Lung (tissue), 12 donors: ENCODE data around the gene SF3B2. TPM values are rescaled to one million over a fixed set of nuclear protein-coding genes. Genes with fewer than 3 reads are reported as not detected.
"Not testable (repeated sequence)": the region's sequence is repeated elsewhere in the genome, so short reads cannot be mapped to it uniquely, and the experiment has no call there.

Source experiments
- ATAC-seq: fragments of 200-7000 bp; cut with Tn5 transposase; one replicate; pipeline ENCODE4 v1.9.1; 2020; ENCODE audit warnings: moderate number of reproducible peaks; ENCODE audit not compliant: insufficient read depth, low FRiP score
- DNase-seq, 3 donors: peaks; one replicate each; pipeline ENCODE4 v3.0.0-alpha.2; 2013 to 2017
- H3K27ac ChIP-seq, 2 donors: one replicate each; pipeline ENCODE4 v1.5.1; 2013; ENCODE audit warnings: mild to moderate bottlenecking in 2 of 2, moderate library complexity in 2 of 2, control low read depth in 1 of 2, inconsistent platforms in 1 of 2, low read depth in 1 of 2, low read length in 1 of 2
- H3K27me3 ChIP-seq, 3 donors: one replicate each; pipeline ENCODE4 v1.5.1; 2013; ENCODE audit warnings: low read length in 2 of 3; ENCODE audit not compliant: control insufficient read depth in 3 of 3, insufficient read depth in 3 of 3
- H3K36me3 ChIP-seq, 4 donors: one replicate each; pipeline ENCODE4 v1.5.1; 2013; ENCODE audit warnings: low read length in 4 of 4, mild to moderate bottlenecking in 1 of 4, moderate library complexity in 1 of 4; ENCODE audit not compliant: control insufficient read depth in 4 of 4, insufficient read depth in 4 of 4
- H3K4me1 ChIP-seq, 5 donors: one replicate each; pipeline ENCODE4 v1.5.1; 2013; ENCODE audit warnings: low read length in 5 of 5, mild to moderate bottlenecking in 2 of 5, moderate library complexity in 1 of 5; ENCODE audit not compliant: control insufficient read depth in 5 of 5, insufficient read depth in 5 of 5
- H3K4me3 ChIP-seq: one replicate; pipeline ENCODE4 v1.5.1; 2013; ENCODE audit warnings: mild to moderate bottlenecking, control low read depth, moderate library complexity
- H3K9ac ChIP-seq, 2 donors: one replicate each; pipeline ENCODE4 v1.5.1; 2013; ENCODE audit warnings: low read length in 2 of 2, control low read depth in 1 of 2; ENCODE audit not compliant: insufficient read depth in 1 of 2
- H3K9me3 ChIP-seq, 4 donors: one replicate each; pipeline ENCODE4 v1.5.1; 2013; ENCODE audit warnings: low read length in 3 of 4, mild to moderate bottlenecking in 1 of 4, moderate library complexity in 1 of 4; ENCODE audit not compliant: control insufficient read depth in 4 of 4, insufficient read depth in 3 of 4
- CTCF ChIP-seq: IDR thresholded peaks from 2 replicates; pipeline ENCODE4 v1.5.1; 2012; ENCODE audit warnings: mild to moderate bottlenecking; ENCODE audit errors: control extremely low read depth, extremely low read depth
- WGBS, 2 donors: extraction: QIAGEN DNeasy Blood & Tissue Kit; methylation state at CpG; one replicate each; pipeline ENCODE4 v1.1.7; 2013; 5-methylcytosine and 5-hydroxymethylcytosine counted together
- polyA plus RNA-seq, 2 donors: library from polyadenylated mRNA; stranded (reverse); fragments of 200-250 nt; gene quantifications; one replicate each; pipeline ENCODE4 v1.2.1, GENCODE V29; 2013
- total RNA-seq, 2 donors: library from RNA; depleted of rRNA in 1 of 2; stranded (reverse); fragments of >200 nt in 1 of 2; gene quantifications; one replicate each; pipeline ENCODE4 v1.2.1, GENCODE V29; 2014 to 2021
- donor health status: control.
- donor health status: control.
- donor health status: Bipolar disorder and iron deficiency.
- donor health status: healthy.
- donor health status: DM: yes; HTN: yes; CAD: no.

Gene SF3B2
- total and polyA plus RNA-seq, 4 donors = 78.0 to 187 (median 134) TPM

GRCh38 chr11:66006891-66007176, 45.3 kb upstream of the SF3B2 start:
- peaks cover 0 to 9% (median 8%) of the 10 kb centered on the region in 5 donors for H3K4me1 ChIP-seq
- TF ChIP-seq CTCF = no peak
- no peak overlapping the region for H3K9ac ChIP-seq
- DNase-seq (no peak), ATAC-seq (no peak)
- no peak overlapping the region for H3K27ac ChIP-seq
- 81 to 85% methylated on average over 4 of the region's 4 CpGs for WGBS, 2 donors
- H3K4me3 ChIP-seq = no peak overlapping the region
- H3K27me3 ChIP-seq = peaks cover 0 to 13% (median 12%) of the 10 kb centered on the region in 3 donors
- H3K36me3 ChIP-seq = peaks cover 0 to 18% (median 14%) of the 10 kb centered on the region in 4 donors
- no peaks in the 10 kb centered on the region for H3K9me3 ChIP-seq

- no peak for DNase-seq
- no peak overlapping the region for H3K27ac ChIP-seq
- WGBS, 2 donors = 62 to 73% methylated on average over 5 of the region's 5 CpGs
- H3K36me3 ChIP-seq = peaks cover 0 to 18% (median 14%) of the 10 kb centered on the region in 4 donors
- no peak overlapping the region for H3K4me3 ChIP-seq
- peaks cover 0 to 11% (median 8%) of the 10 kb centered on the region in 5 donors for H3K4me1 ChIP-seq
- H3K27me3 ChIP-seq = peaks cover 0 to 16% (median 13%) of the 10 kb centered on the region in 3 donors
- no peak for TF ChIP-seq CTCF
- H3K9me3 ChIP-seq = no peaks in the 10 kb centered on the region
- no peak for ATAC-seq
- H3K9ac ChIP-seq = no peak overlapping the region
Observed at GRCh38 chr11:66007201-66007634, 44.9 kb upstream of the SF3B2 start.

- no peak overlapping the region for H3K27ac ChIP-seq
- no peak for TF ChIP-seq CTCF
- H3K9me3 ChIP-seq = no peaks in the 10 kb centered on the region
- H3K36me3 ChIP-seq = peaks cover 0 to 18% (median 14%) of the 10 kb centered on the region in 4 donors
- peaks cover 0 to 23% (median 19%) of the 10 kb centered on the region in 3 donors for H3K27me3 ChIP-seq
- 73 to 93% methylated on average over 2 of the region's 2 CpGs for WGBS, 2 donors
- H3K4me1 ChIP-seq = peaks cover 0 to 10% (median 4%) of the 10 kb centered on the region in 5 donors
- ATAC-seq (no peak), DNase-seq (no peak)
- no peak overlapping the region for H3K4me3 ChIP-seq
- H3K9ac ChIP-seq = no peak overlapping the region
Observed at GRCh38 chr11:66008095-66008467, 44.1 kb upstream of the SF3B2 start.

- Histone ChIP-seq H3K9ac (no peak overlapping the region), H3K27me3 (peaks cover 0 to 24% (median 20%) of the 10 kb centered on the region in 3 donors), H3K4me1 (peaks cover 0 to 5% (median 0%) of the 10 kb centered on the region in 5 donors), H3K9me3 (no peaks in the 10 kb centered on the region), H3K36me3 (peaks cover 0 to 16% (median 13%) of the 10 kb centered on the region in 4 donors), H3K4me3 (no peak overlapping the region), H3K27ac (no peak overlapping the region)
- DNase-seq = no peak
- WGBS, 2 donors = 55% methylated on average over 10 of the region's 10 CpGs
- no peak for ATAC-seq
- no peak for TF ChIP-seq CTCF
Observed at GRCh38 chr11:66008468-66009101, 43.6 kb upstream of the SF3B2 start.

- not testable (repeated sequence) for ATAC-seq
Observed at GRCh38 chr11:66010036-66010435, 42.1 kb upstream of the SF3B2 start.

More at GRCh38 chr11:66010036-66010435, 42.1 kb upstream of the SF3B2 start:
- not testable (repeated sequence) for H3K9ac ChIP-seq, H3K4me3 ChIP-seq, H3K27ac ChIP-seq, DNase-seq, H3K9me3 ChIP-seq, H3K36me3 ChIP-seq, H3K4me1 ChIP-seq
- WGBS, 2 donors = 73 to 81% methylated on average over 4 of the region's 4 CpGs
- H3K27me3 ChIP-seq = peaks cover 0 to 24% (median 20%) of the 10 kb centered on the region in 3 donors
